ENCODE measurements around the gene FHIT.
"Not testable (repeated sequence)": the region's sequence is repeated elsewhere in the genome, so short reads cannot be mapped to it uniquely, and the experiment has no call there.

FHIT gene

GRCh38 chr3:61199843-61200242 is 51.4 kb downstream of the FHIT start:
- no peak overlapping the region for H3K4me3 ChIP-seq (ENCODE audit: low read depth, low read length)
- TF ChIP-seq CTCF (IDR thresholded peaks at IDR 0.05; ENCODE audit: low read depth, low read length, missing control alignments) = no peak
- DNase-seq (ENCODE audit: low read depth) = no peak

GRCh38 chr3:61194892-61195538 is 56.2 kb downstream of the FHIT start:
- H3K4me3 ChIP-seq (ENCODE audit: low read depth, low read length) = no peak overlapping the region
- DNase-seq (ENCODE audit: low read depth) = no peak
- no peak for TF ChIP-seq CTCF (IDR thresholded peaks at IDR 0.05; ENCODE audit: low read depth, low read length, missing control alignments)

GRCh38 chr3:61192222-61192621 is 59.0 kb downstream of the FHIT start:
- no peak for TF ChIP-seq CTCF (IDR thresholded peaks at IDR 0.05; ENCODE audit: low read depth, low read length, missing control alignments)
- no peak for DNase-seq (ENCODE audit: low read depth)
- no peak overlapping the region for H3K4me3 ChIP-seq (ENCODE audit: low read depth, low read length)

GRCh38 chr3:61190205-61190604 is 61.0 kb downstream of the FHIT start:
- H3K4me3 ChIP-seq (ENCODE audit: low read depth, low read length); DNase-seq (ENCODE audit: low read depth): not testable (repeated sequence)

GRCh38 chr3:61186030-61186429 is 65.2 kb downstream of the FHIT start:
- DNase-seq (ENCODE audit: low read depth) = no peak
- H3K4me3 ChIP-seq (ENCODE audit: low read depth, low read length) = no peak overlapping the region
- no peak for TF ChIP-seq CTCF (IDR thresholded peaks at IDR 0.05; ENCODE audit: low read depth, low read length, missing control alignments)

- no peak for DNase-seq (ENCODE audit: low read depth)
- no peak for TF ChIP-seq CTCF (IDR thresholded peaks at IDR 0.05; ENCODE audit: low read depth, low read length, missing control alignments)
- no peak overlapping the region for H3K4me3 ChIP-seq (ENCODE audit: low read depth, low read length)
Observed at GRCh38 chr3:61184956-61185355, 66.3 kb downstream of the FHIT start.

GRCh38 chr3:61182662-61183061 is 68.6 kb downstream of the FHIT start:
- no peak for DNase-seq (ENCODE audit: low read depth)
- TF ChIP-seq CTCF (IDR thresholded peaks at IDR 0.05; ENCODE audit: low read depth, low read length, missing control alignments) = no peak

More at GRCh38 chr3:61182662-61183061, 68.6 kb downstream of the FHIT start:
- H3K4me3 ChIP-seq (ENCODE audit: low read depth, low read length) = no peak overlapping the region
